Skeletal muscle tissue (tissue), 4 donors: ENCODE measurements around the gene NCOA5. TPM values are rescaled to one million over a fixed set of nuclear protein-coding genes. Genes with fewer than 3 reads are reported as not detected.

ENCODE experiments used
- H3K27ac ChIP-seq: one replicate; pipeline ENCODE4 v1.7.0; 2013; ENCODE audit warnings: mild to moderate bottlenecking, low read depth, low read length, inconsistent platforms
- H3K27me3 ChIP-seq, 3 donors: one replicate each; pipeline ENCODE4 v1.7.0; 2013; ENCODE audit warnings: low read length in 3 of 3; ENCODE audit not compliant: control insufficient read depth in 3 of 3, insufficient read depth in 3 of 3
- H3K36me3 ChIP-seq, 3 donors: one replicate each; pipeline ENCODE4 v1.7.0; 2013; ENCODE audit warnings: low read length in 3 of 3; ENCODE audit not compliant: control insufficient read depth in 3 of 3, insufficient read depth in 3 of 3
- H3K4me1 ChIP-seq, 3 donors: one replicate each; pipeline ENCODE4 v1.7.0; 2013; ENCODE audit warnings: low read length in 3 of 3, mild to moderate bottlenecking in 3 of 3; ENCODE audit not compliant: control insufficient read depth in 3 of 3, insufficient read depth in 3 of 3
- H3K4me3 ChIP-seq, 3 donors: one replicate each; pipeline ENCODE4 v1.7.0; 2013; ENCODE audit warnings: low read length in 3 of 3
- H3K9ac ChIP-seq, 3 donors: one replicate each; pipeline ENCODE4 v1.7.0; 2013; ENCODE audit warnings: low read length in 3 of 3, mild to moderate bottlenecking in 3 of 3, moderate library complexity in 2 of 3, low read depth in 1 of 3
- H3K9me3 ChIP-seq, 3 donors: one replicate each; pipeline ENCODE4 v1.7.0; 2013; ENCODE audit warnings: low read length in 3 of 3; ENCODE audit not compliant: control insufficient read depth in 3 of 3
- total RNA-seq: library from RNA; depleted of rRNA; stranded (reverse); fragments of >200 nt; gene quantifications from one replicate; pipeline ENCODE4 v1.2.3, GENCODE V29; 2014
- donor health status: Osteomylitis.

The NCOA5 gene
- total RNA-seq, 1 donor from 2014 or later, result 10.4 TPM

DNA sequence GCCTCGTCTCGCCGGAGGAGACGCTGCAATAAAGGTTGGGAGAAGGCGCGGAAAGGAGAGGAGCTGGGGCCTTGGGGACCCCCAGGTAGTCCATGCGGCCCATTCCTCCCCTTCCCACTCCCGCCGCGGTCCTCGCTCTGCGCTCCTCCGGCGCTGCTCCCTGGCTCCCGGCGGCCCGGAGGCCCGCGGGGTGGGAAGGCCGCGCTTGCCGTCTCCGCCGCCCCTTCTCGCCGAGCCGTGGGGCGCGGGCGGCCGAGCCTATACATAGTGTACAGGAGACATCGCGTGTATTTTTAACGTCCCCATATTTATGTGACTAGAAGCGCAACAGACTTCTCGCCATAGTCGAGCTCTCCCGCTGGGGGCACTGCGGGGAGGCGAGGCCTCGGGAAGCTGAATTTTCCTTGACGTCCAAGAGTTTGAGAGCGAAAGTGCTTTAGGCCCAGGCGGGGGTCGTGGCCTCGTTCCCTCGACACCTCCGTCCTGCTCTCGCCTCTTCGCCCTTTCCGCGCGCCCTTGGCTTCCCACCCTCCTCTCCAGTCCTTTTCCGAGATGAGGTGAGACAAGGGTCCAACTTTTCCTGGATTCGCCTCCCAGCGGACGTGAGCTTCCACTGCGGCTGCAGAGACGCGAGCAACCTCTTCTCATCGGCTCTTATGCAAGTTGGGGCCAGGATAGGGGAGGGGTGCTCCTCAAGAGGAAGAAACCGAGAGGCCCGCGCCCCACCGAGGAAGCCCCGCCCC lies 31.7 kb downstream of the NCOA5 start:
- no peaks in the 10 kb centered on the region for H3K9me3 ChIP-seq
- H3K9ac ChIP-seq, result no peak overlapping the region
- H3K27ac ChIP-seq, result no peak overlapping the region
- H3K36me3 ChIP-seq, result peaks cover 23 to 28% (median 25%) of the 10 kb centered on the region in 3 donors
- peaks cover 20 to 31% (median 21%) of the 10 kb centered on the region in 3 donors for H3K4me1 ChIP-seq
- H3K4me3 ChIP-seq, result peak overlapping the region in 2 of 3 donors; percentile 40 to 52
- H3K27me3 ChIP-seq, result peaks cover 26 to 29% (median 27%) of the 10 kb centered on the region in 3 donors

GRCh38 chr20:46056970-46057855 lies 32.5 kb downstream of the NCOA5 start:
- Histone ChIP-seq H3K9ac (no peak overlapping the region), H3K4me1 (peaks cover 19 to 26% (median 21%) of the 10 kb centered on the region in 3 donors), H3K27me3 (peaks cover 26 to 30% (median 27%) of the 10 kb centered on the region in 3 donors), H3K36me3 (peaks cover 15 to 20% (median 17%) of the 10 kb centered on the region in 3 donors), H3K9me3 (no peaks in the 10 kb centered on the region), H3K4me3 (peak overlapping the region in 1 of 3 donors; percentile 40), H3K27ac (no peak overlapping the region)

GRCh38 chr20:46056027-46056833 lies 33.5 kb downstream of the NCOA5 start:
- H3K4me3 ChIP-seq, result no peak overlapping the region
- peaks cover 14 to 17% (median 15%) of the 10 kb centered on the region in 3 donors for H3K4me1 ChIP-seq
- no peak overlapping the region for H3K27ac ChIP-seq
- no peak overlapping the region for H3K9ac ChIP-seq
- peaks cover 6 to 10% (median 9%) of the 10 kb centered on the region in 3 donors for H3K36me3 ChIP-seq
- peaks cover 26 to 31% (median 30%) of the 10 kb centered on the region in 3 donors for H3K27me3 ChIP-seq
- H3K9me3 ChIP-seq, result no peaks in the 10 kb centered on the region

DNA sequence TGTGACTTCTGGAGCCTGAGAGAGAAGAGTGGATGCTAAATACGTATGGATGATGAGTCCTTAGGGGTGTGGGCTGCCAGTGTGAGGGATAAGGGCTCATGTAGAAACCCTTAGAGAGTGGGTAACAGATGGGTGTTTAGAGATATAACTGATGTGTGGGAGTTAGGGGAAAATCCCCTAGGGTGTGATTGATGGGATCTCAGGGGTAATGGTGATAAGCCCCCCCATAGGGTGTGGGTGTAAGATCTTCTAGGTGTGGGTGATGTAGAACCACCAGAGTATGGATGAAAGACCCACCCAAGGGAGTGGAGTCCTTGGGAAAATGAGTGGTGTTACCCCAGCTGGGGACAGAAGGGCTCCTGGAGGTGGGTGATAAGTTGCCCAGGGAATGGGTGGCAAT lies 34.5 kb downstream of the NCOA5 start:
- peaks cover 2% of the 10 kb centered on the region in 3 donors for H3K36me3 ChIP-seq
- no peak overlapping the region for H3K9ac ChIP-seq
- H3K9me3 ChIP-seq, result no peaks in the 10 kb centered on the region
- peaks cover 26 to 36% (median 30%) of the 10 kb centered on the region in 3 donors for H3K27me3 ChIP-seq
- no peak overlapping the region for H3K27ac ChIP-seq
- H3K4me1 ChIP-seq, result peaks cover 10 to 16% (median 14%) of the 10 kb centered on the region in 3 donors
- H3K4me3 ChIP-seq, result no peak overlapping the region

DNA sequence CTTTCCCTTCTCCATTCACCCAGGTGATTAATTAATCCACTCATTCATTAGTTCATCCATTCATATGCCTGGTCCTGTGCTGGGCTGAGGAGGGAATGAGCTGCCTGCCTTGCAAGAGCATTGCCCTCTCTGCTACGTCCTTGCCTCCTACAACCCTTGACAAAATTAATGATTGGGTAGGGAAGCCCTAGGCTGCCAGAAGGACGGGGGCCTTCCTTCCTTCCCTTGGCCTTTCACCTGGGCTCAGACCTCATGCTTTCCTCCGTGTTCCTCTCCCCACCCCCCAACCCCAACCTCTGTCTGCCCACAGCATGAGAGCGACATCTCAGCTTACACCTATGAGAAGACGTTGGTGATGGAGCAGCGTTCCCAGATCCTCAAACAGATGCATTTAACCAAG lies 35.2 kb downstream of the NCOA5 start:
- Histone ChIP-seq H3K36me3 (no peaks in the 10 kb centered on the region), H3K9me3 (no peaks in the 10 kb centered on the region), H3K4me3 (no peak overlapping the region), H3K27ac (no peak overlapping the region), H3K4me1 (peaks cover 8 to 14% (median 14%) of the 10 kb centered on the region in 3 donors), H3K27me3 (peaks cover 26 to 41% (median 30%) of the 10 kb centered on the region in 3 donors), H3K9ac (no peak overlapping the region)

GRCh38 chr20:46053416-46053815 lies 36.3 kb downstream of the NCOA5 start:
- Histone ChIP-seq H3K4me1 (peaks cover 0 to 9% (median 6%) of the 10 kb centered on the region in 3 donors), H3K9me3 (no peaks in the 10 kb centered on the region), H3K27me3 (peaks cover 26 to 41% (median 27%) of the 10 kb centered on the region in 3 donors), H3K9ac (no peak overlapping the region), H3K4me3 (no peak overlapping the region), H3K27ac (no peak overlapping the region), H3K36me3 (no peaks in the 10 kb centered on the region)

- no peaks in the 10 kb centered on the region for H3K9me3 ChIP-seq
- no peak overlapping the region for H3K27ac ChIP-seq
- peaks cover 20 to 41% (median 23%) of the 10 kb centered on the region in 3 donors for H3K27me3 ChIP-seq
- no peaks in the 10 kb centered on the region for H3K36me3 ChIP-seq
- no peaks in the 10 kb centered on the region for H3K4me1 ChIP-seq
- no peak overlapping the region for H3K9ac ChIP-seq
- H3K4me3 ChIP-seq, result no peak overlapping the region
Observed at GRCh38 chr20:46051556-46052308, 38.0 kb downstream of the NCOA5 start.

DNA sequence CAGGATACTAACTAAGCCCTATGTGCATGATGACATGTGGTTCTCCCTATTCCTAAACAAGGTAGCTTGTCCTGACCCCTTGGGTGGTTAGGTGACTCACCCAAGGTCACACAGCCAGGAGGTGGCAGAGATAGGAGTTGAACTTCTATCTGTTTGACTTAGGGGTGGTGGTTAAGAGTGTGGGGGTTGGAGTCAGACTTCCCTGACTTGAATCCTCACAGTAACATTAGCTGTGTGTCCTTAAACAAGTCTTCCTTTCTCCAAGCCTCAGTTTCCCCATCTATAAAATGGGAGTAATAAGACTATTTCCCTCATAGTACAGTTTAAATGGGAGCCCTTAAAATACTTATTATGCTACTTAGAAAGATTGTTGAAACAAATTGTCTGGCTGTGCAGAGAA lies 38.9 kb downstream of the NCOA5 start:
- Histone ChIP-seq H3K27ac (no peak overlapping the region), H3K9me3 (no peaks in the 10 kb centered on the region), H3K36me3 (no peaks in the 10 kb centered on the region), H3K4me1 (no peaks in the 10 kb centered on the region), H3K27me3 (peaks cover 14 to 40% (median 19%) of the 10 kb centered on the region in 3 donors), H3K9ac (no peak overlapping the region), H3K4me3 (no peak overlapping the region)

- Histone ChIP-seq H3K27ac (no peak overlapping the region), H3K9ac (no peak overlapping the region), H3K36me3 (no peaks in the 10 kb centered on the region), H3K9me3 (no peaks in the 10 kb centered on the region), H3K27me3 (peaks cover 11 to 37% (median 23%) of the 10 kb centered on the region in 3 donors), H3K4me1 (no peaks in the 10 kb centered on the region), H3K4me3 (no peak overlapping the region)
Observed at GRCh38 chr20:46050444-46050843, 39.3 kb downstream of the NCOA5 start.
